GM19025 (cell line): ENCODE results near the gene GLIPR1L2.
A peak's percentile ranks its signal among the peaks of the same experiment; 100 is the strongest.

Experiments used
- ATAC-seq: cut with Tn5 transposase; IDR thresholded peaks from one replicate; pipeline ENCODE4 v1.9.1; 2021; ENCODE audit warnings: mild to moderate bottlenecking, low read depth, moderate library complexity; ENCODE audit not compliant: unreplicated experiment

GLIPR1L2 gene

GRCh38 chr12:75390899-75391538 lies at the start of gene GLIPR1L2:
Gene GLIPR1L2, plus strand, starts transcription at chr12:75391089. Its CDS starts 28 bp downstream, at chr12:75391117.
- peak; percentile 96 for ATAC-seq

DNA sequence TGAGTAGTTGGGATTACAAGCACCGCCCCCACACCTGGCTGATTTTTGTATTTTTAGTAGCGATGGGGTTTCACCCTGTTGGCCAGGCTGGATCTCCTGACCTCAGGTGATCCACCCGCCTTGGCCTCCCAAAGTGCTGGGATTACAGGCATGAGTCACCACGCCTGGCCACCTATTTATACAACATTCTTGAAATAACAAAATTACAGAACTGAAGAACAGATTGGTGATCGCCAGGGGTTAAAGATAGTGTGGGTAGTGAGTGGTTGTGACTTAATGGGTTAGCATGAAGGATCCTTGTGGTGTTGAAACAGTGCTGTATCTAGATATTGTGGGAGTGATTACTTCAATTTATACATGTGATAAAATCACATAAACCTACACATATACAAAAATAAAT lies 49.0 kb upstream of the GLIPR1L2 start:
- ATAC-seq = no peak

DNA sequence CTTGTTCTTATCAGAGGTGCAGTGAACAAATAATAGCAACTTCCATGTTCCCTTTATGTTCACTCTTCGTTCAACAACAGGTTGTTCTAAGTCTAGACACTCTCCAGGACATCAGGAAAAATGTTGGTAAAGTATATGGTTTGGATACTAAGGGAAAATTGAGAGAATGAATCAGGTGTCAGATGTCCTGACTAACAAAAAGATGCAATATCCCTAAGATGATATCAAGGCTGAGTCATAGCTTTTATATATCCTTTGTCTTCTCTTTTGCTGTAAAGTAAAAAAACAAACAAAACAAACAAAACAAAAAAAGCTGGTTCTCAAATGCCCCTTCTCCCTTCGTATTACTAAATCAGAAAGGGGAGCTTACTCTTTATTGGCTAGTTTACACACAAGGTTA lies 45.4 kb upstream of the GLIPR1L2 start:
- ATAC-seq = no peak

DNA sequence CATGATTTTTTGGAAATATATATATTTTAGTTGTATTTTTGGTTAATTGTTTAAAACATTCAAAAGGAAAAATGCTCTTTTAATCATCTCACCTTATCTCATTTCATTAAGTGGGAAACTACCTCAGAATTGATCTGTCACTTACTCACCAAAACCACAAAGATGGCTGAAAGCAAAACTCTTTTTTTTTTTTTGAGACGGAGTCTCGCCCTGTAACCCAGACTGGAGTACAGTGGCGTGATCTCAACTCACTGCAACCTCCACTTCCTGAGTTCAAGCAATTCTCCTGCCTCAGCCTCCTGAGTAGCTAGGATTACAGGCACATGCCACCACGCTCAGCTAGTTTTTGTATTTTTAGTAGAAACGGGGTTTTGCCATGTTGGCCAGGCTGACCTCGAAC lies 44.7 kb upstream of the GLIPR1L2 start:
- peak; percentile 55 for ATAC-seq

GRCh38 chr12:75349946-75350345 lies 40.9 kb upstream of the GLIPR1L2 start:
- ATAC-seq = no peak

- no peak for ATAC-seq
Observed at GRCh38 chr12:75350413-75350812, 40.5 kb upstream of the GLIPR1L2 start.

GRCh38 chr12:75354011-75354410 lies 36.9 kb upstream of the GLIPR1L2 start:
- no peak for ATAC-seq

DNA sequence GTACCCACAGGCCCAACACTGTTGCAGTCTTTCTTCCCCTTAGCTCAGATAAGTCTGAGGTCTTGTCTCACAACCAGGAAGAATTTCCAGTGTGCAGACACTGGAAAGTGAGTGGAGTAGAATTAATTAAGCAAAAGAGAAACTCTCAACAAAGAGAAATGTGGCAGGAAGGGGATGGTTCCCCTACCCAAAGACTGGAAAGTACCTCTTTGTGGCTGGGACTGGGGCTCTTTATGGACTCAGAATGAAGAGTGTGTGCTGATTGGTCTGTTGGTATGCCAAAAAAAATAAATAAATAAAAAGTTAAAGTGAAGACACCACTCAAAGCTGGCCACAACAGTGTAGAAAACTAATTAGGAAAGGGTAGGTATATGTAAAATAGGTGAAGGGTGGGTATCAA lies 30.0 kb upstream of the GLIPR1L2 start:
- peak; percentile 56 for ATAC-seq

DNA sequence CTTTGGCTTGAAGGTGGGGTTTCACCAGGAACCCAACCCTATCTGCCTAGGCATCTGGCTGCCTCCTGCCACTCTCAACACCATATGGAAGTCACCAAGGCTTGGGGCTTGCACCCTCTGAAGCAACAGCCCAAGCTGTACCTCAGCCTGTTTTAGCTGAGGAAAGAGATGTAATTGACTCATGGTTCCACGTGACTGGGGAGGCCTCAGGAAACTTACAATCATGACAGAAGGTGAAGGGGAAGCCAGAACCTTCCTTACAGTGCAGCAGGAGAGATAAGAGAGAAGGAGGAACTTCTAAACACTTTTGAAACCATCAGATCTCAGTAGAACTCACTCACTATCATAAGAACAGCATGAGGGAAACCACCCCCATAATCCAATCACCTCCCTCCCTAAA lies 29.5 kb upstream of the GLIPR1L2 start:
- peak; percentile 19 for ATAC-seq

- ATAC-seq = no peak
Observed at GRCh38 chr12:75364919-75365318, 26.0 kb upstream of the GLIPR1L2 start.

DNA sequence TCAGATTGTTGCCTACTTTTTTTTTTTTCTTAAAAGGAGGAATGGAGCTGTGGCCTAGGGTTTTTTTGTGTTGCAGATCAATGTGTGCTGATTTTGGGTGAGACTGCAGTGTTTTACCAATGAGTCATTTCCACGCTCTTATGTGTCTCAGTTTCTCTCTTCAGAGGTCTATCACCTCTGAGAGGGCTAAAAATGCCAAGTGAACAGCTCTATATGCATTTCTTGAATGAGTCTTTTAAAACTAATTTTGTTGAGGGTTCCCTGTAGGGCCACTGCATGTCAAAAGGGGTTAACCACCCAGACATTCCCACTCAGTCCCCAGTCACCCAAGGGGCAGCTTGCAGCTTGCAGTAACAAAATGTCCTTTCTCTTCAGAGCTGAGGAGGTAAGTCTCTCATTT lies 24.3 kb upstream of the GLIPR1L2 start:
- ATAC-seq = peak; percentile 79

GRCh38 chr12:75374971-75375370 lies 15.9 kb upstream of the GLIPR1L2 start:
- no peak for ATAC-seq

- ATAC-seq = no peak
Observed at GRCh38 chr12:75378354-75378753, 12.5 kb upstream of the GLIPR1L2 start.

- ATAC-seq = no peak
Observed at GRCh38 chr12:75389061-75389460, 1.8 kb upstream of the GLIPR1L2 start.

GRCh38 chr12:75389706-75390105 lies 1.2 kb upstream of the GLIPR1L2 start:
- ATAC-seq = no peak

- ATAC-seq = no peak
Observed at GRCh38 chr12:75390156-75390898, 562 bp upstream of the GLIPR1L2 start.

DNA sequence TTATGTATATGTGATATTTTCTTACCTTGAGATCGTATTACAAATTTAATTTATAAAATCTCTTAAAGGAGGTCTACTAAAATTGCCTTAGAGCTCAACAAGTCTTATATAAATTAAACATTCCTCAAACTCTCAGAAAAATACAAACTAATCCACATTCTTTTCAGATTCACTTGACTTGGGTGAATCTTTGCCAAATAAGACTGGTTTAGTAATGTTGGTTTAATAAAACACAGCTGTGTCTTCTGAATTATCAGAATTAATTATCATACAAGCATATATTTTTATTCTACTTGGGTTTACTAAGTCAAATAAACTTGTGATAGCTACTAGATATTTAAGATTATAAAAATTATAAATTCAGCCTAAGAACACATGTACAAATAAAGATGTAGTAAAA lies 13.3 kb downstream of the GLIPR1L2 start:
- no peak for ATAC-seq

- no peak for ATAC-seq
Observed at GRCh38 chr12:75407683-75408082, 16.8 kb downstream of the GLIPR1L2 start.

- ATAC-seq = no peak
Observed at GRCh38 chr12:75409830-75410229, 18.9 kb downstream of the GLIPR1L2 start.

- no peak for ATAC-seq
Observed at GRCh38 chr12:75414671-75415070, 23.8 kb downstream of the GLIPR1L2 start.

DNA sequence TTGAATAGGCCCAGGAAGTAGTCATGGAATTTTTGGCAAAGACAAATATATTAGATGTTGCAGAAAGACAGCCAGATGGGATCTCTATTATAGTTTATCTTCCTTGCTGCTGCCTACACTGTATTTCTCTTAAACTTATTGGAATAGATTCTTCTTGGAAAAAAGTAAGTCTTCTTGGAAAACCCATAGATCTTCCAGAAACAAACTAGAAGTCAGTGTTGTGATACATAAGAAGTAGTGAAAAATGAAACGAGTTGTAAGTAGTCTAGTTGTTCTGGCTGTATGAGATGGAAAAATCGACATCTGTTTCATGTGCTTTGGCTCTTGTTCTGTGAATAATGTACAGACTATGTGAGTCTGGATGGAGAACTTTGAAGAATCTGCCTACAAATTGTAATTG lies 29.0 kb downstream of the GLIPR1L2 start:
- no peak for ATAC-seq

- ATAC-seq = no peak
Observed at GRCh38 chr12:75427491-75427890, 36.6 kb downstream of the GLIPR1L2 start.
